Measurements from ENCODE around the gene CTSL. TPM values are rescaled to one million over a fixed set of nuclear protein-coding genes. Genes with fewer than 3 reads are reported as not detected.

The CTSL gene
- total and polyA plus RNA-seq, 2 experiments from 2014 or later, result 97.0 to 137 TPM

DNA sequence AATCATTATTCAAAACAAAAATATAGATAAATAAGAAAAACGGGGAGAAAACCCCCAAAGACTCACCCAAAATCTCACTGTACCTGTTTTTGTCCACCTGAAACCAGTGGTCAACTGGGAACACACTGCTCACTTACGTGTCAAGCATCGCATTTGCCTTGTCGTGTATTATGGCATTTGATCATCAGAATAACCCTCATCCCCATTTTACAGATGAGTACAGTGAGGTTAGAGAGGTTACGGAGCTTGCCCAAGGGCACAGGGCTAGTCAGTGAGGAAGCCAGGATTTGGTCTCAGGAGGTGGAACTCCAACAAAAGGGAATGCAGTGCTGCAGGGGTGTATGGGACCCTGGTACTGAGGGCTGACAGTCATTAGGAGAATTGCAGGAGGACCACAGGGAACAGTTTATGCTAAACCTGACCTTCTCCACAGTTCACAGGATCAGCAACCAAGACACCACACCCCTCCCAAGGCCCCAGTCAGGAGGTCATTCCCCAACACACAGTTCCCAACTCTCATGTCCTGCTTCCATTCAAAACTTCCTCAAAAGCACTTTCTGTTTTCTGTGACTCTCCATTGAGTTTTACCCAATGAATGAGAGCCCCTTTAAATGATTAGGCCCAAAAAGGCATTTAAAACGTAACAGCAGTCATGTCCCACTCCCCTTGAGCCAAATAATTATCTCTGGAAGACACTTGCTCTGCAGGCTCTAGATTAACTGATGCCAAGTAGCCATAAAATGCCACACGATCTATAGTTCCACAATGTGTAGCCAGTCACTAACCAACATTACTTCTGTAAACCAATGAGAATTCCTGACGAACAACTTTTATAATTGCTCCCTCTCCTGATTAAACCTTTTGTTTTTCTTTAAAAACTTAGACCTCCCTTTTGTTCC, 50.8 kb downstream of the CTSL start:
- no peak for DNase-seq (ENCODE audit: low read depth in 1 of 2, low spot score in 1 of 2)
- no peak overlapping the region for H3K4me3 ChIP-seq
- no peaks in the 10 kb centered on the region for H3K9me3 ChIP-seq (ENCODE audit: low read depth)
- H3K36me3 ChIP-seq, result no peaks in the 10 kb centered on the region
- no peak overlapping the region for H3K27ac ChIP-seq
- H3K4me1 ChIP-seq (ENCODE audit: low read depth), result no peaks in the 10 kb centered on the region
- no peaks in the 10 kb centered on the region for H3K27me3 ChIP-seq
- TF ChIP-seq, protein P1, sequence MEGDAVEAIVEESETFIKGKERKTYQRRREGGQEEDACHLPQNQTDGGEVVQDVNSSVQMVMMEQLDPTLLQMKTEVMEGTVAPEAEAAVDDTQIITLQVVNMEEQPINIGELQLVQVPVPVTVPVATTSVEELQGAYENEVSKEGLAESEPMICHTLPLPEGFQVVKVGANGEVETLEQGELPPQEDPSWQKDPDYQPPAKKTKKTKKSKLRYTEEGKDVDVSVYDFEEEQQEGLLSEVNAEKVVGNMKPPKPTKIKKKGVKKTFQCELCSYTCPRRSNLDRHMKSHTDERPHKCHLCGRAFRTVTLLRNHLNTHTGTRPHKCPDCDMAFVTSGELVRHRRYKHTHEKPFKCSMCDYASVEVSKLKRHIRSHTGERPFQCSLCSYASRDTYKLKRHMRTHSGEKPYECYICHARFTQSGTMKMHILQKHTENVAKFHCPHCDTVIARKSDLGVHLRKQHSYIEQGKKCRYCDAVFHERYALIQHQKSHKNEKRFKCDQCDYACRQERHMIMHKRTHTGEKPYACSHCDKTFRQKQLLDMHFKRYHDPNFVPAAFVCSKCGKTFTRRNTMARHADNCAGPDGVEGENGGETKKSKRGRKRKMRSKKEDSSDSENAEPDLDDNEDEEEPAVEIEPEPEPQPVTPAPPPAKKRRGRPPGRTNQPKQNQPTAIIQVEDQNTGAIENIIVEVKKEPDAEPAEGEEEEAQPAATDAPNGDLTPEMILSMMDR (IDR thresholded peaks at IDR 0.05; ENCODE audit: low read depth, low read length), result no peak

DNA sequence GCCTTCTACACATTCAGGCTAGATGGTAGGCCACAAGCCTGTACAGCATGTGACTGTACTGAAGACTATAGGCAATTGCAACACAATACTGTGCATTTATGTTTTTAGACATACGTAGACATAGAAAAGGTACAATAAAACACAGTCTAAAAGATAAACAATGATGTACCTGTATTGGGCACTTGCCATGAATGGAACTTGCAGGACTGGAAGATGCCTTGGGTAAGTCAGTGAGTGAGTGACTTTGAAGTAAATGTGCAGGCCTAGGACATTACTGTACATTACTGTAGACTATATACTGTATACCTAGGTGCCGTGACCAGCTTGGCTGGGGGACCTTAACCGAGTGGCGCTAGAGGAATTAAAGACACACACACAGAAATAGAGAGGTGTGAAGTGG, 53.1 kb downstream of the CTSL start:
- no peak for DNase-seq (ENCODE audit: low read depth in 1 of 2, low spot score in 1 of 2)
- TF ChIP-seq, protein P1 (IDR thresholded peaks at IDR 0.05; ENCODE audit: low read depth, low read length), result no peak

More for the DNA sequence above, 53.1 kb downstream of the CTSL start:
- Histone ChIP-seq H3K36me3 (no peaks in the 10 kb centered on the region), H3K27me3 (no peaks in the 10 kb centered on the region), H3K27ac (no peak overlapping the region), H3K4me3 (no peak overlapping the region), H3K4me1 (ENCODE audit: low read depth) (no peaks in the 10 kb centered on the region), H3K9me3 (ENCODE audit: low read depth) (no peaks in the 10 kb centered on the region)

Other genes starting within 250 kb of the CTSL start
- 24.6 and 39.6 TPM in 2 replicates for gene DAPK1, start 228.3 kb upstream of the CTSL start, total RNA-seq
- 21.0 and 25.2 TPM in 2 replicates for gene DAPK1, start 228.3 kb upstream of the CTSL start, polyA plus RNA-seq
- gene SPATA31E1, start 156.8 kb downstream of the CTSL start, total RNA-seq, result not detected in 2 replicates
- not detected in 2 replicates for gene SPATA31E1, start 156.8 kb downstream of the CTSL start, polyA plus RNA-seq
- not detected in 2 replicates for gene SPATA31C1, start 191.8 kb downstream of the CTSL start, total RNA-seq
- not detected in 2 replicates for gene SPATA31C1, start 191.8 kb downstream of the CTSL start, polyA plus RNA-seq
- gene CDK20, start 248.4 kb downstream of the CTSL start, total RNA-seq, result 20.7 and 24.7 TPM in 2 replicates
- gene CDK20, start 248.4 kb downstream of the CTSL start, polyA plus RNA-seq, result 15.9 and 20.0 TPM in 2 replicates

Measured in cardiac muscle cell (in vitro differentiated cells and primary cell).